Panc1 (cell line): ENCODE measurements around the gene PPP1R9A. TPM values are rescaled to one million over a fixed set of nuclear protein-coding genes. Genes with fewer than 3 reads are reported as not detected.

ENCODE experiments used
- ATAC-seq: fragments of 200-7000 bp; cut with Tn5 transposase; 2 replicates; pipeline ENCODE4 v1.9.1; 2020; ENCODE audit warnings: mild to moderate bottlenecking, moderate library complexity
- BruUV-seq: library from RNA; stranded (reverse); fragments of 400-500 nt; replicated peaks from 2 replicates; lab custom pipeline; 2021; lab: Mats Ljungman, UMichigan
- CTCF ChIA-PET: fragments of 300-600 bp; sonication (Branson Sonifier 250); formaldehyde crosslinking; loops from one replicate; lab custom pipeline; 2022; ENCODE audit warnings: antibody characterized with exemption; lab: Charles Lee
- POLR2A ChIA-PET: fragments of 300-600 bp; sonication (Branson Sonifier 250); formaldehyde crosslinking; loops from one replicate; lab custom pipeline; 2022; ENCODE audit warnings: antibody characterized with exemption; lab: Charles Lee
- DNase-seq: peaks from one replicate; pipeline ENCODE4 v3.0.0-alpha.2; 2010; ENCODE audit warnings: low read depth, low spot score
- H3K27ac ChIP-seq: 2 replicates; pipeline ENCODE4 v1.5.1; 2011; ENCODE audit warnings: mild to moderate bottlenecking, low read length, inconsistent platforms
- H3K27me3 ChIP-seq: fragments of 200-500 bp; sonication (Bioruptor generic); 2 replicates; pipeline ENCODE4 v1.6.0; 2014; ENCODE audit warnings: low read length, inconsistent platforms; ENCODE audit not compliant: control insufficient read depth, insufficient read depth
- H3K36me3 ChIP-seq: fragments of 200-500 bp; sonication (Bioruptor generic); 2 replicates; pipeline ENCODE4 v1.5.1; 2014; ENCODE audit warnings: inconsistent platforms, mild to moderate bottlenecking, low read length, moderate library complexity; ENCODE audit not compliant: control insufficient read depth, insufficient read depth
- H3K4me1 ChIP-seq: 2 replicates; pipeline ENCODE4 v1.5.1; 2011; ENCODE audit warnings: inconsistent platforms, mild to moderate bottlenecking, low read length, moderate library complexity; ENCODE audit not compliant: control insufficient read depth, insufficient read depth
- H3K4me3 ChIP-seq, 2 experiments: 2 replicates each; pipeline ENCODE4 v1.5.1; 2011 to 2012; ENCODE audit warnings: low read depth in 2 of 2, low read length in 2 of 2, mild to moderate bottlenecking in 2 of 2, inconsistent platforms in 1 of 2, moderate library complexity in 1 of 2
- H3K9me3 ChIP-seq: fragments of 200-500 bp; sonication (Bioruptor generic); 2 replicates; pipeline ENCODE4 v1.5.1; 2014; ENCODE audit warnings: low read depth, mild to moderate bottlenecking, inconsistent platforms, low read length, moderate library complexity; ENCODE audit not compliant: control insufficient read depth, insufficient read depth
- POLR2AphosphoS5 ChIP-seq: IDR thresholded peaks from 2 replicates; pipeline ENCODE4 v1.6.1; 2012; ENCODE audit warnings: mild to moderate bottlenecking, low read depth, low read length, moderate library complexity
- SIN3A ChIP-seq: IDR thresholded peaks from 2 replicates; pipeline ENCODE4 v1.6.1; 2012; ENCODE audit warnings: low read depth, mild to moderate bottlenecking, low read length, moderate library complexity, borderline replicate concordance; ENCODE audit not compliant: insufficient read depth
- TCF7L2 ChIP-seq: IDR thresholded peaks from 2 replicates; pipeline ENCODE4 v1.6.1; 2011; ENCODE audit warnings: mild to moderate bottlenecking, low read depth, low read length, inconsistent platforms
- in situ Hi-C: cut with HindIII; loops from 2 replicates; pipeline ENCODE4 v1.10.0; 2016; ENCODE audit warnings: low sequenced_read_pairs, low pct_unique_long_range_greater_than_20kb
- intact Hi-C: fragments of 100-400 bp; cut with micrococcal nuclease; formaldehyde crosslinking; loops from one replicate; pipeline ENCODE4 v1.10.0; 2022; ENCODE audit not compliant: unreplicated experiment
- total RNA-seq: library from RNA; stranded (reverse); gene quantifications from one replicate; pipeline ENCODE4 v1.2.1, GENCODE V29; 2021; ENCODE audit not compliant: unreplicated experiment
- TF ChIP-seq, protein P1 (sequence below): fragments of 450-650 bp; IDR thresholded peaks from 2 replicates; pipeline ENCODE4 v1.5.1; 2017; ENCODE audit warnings: mild to moderate bottlenecking
- TF ChIP-seq, protein P2 (sequence below), 2 experiments: IDR thresholded peaks; 2 replicates each; pipeline ENCODE4 v1.6.1; 2011 to 2012; ENCODE audit warnings: low read depth in 2 of 2, control low read depth in 1 of 2, low read length in 1 of 2, mild to moderate bottlenecking in 1 of 2, moderate library complexity in 1 of 2; ENCODE audit not compliant: insufficient read depth in 1 of 2

PPP1R9A gene
- total RNA-seq, 1 experiment from 2014 or later: 5.0 TPM

DNA sequence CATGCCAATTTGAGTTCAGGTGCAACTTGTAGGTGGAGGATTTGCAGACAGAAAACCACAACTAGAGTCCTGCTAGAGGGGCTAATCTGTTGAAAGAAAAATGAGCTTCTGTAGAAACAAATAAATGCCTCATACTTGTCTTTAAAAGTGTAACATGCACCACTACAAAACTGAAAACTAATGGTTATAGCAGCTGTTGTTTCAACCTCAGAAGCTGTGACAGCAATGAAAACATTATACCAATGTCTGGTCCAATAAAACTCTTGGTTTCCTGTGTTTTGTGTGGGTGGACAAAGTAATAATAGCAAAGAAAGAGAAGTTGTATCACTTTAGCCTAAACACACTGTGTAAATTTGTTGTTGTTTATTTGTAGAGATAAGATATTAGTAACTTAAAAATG is 3.4 kb upstream of the PPP1R9A start:
- TF ChIP-seq POLR2AphosphoS5: no peak
- TF ChIP-seq, protein P1, sequence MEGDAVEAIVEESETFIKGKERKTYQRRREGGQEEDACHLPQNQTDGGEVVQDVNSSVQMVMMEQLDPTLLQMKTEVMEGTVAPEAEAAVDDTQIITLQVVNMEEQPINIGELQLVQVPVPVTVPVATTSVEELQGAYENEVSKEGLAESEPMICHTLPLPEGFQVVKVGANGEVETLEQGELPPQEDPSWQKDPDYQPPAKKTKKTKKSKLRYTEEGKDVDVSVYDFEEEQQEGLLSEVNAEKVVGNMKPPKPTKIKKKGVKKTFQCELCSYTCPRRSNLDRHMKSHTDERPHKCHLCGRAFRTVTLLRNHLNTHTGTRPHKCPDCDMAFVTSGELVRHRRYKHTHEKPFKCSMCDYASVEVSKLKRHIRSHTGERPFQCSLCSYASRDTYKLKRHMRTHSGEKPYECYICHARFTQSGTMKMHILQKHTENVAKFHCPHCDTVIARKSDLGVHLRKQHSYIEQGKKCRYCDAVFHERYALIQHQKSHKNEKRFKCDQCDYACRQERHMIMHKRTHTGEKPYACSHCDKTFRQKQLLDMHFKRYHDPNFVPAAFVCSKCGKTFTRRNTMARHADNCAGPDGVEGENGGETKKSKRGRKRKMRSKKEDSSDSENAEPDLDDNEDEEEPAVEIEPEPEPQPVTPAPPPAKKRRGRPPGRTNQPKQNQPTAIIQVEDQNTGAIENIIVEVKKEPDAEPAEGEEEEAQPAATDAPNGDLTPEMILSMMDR: no peak
- no peak for TF ChIP-seq SIN3A
- TF ChIP-seq TCF7L2: no peak
- TF ChIP-seq, protein P2, sequence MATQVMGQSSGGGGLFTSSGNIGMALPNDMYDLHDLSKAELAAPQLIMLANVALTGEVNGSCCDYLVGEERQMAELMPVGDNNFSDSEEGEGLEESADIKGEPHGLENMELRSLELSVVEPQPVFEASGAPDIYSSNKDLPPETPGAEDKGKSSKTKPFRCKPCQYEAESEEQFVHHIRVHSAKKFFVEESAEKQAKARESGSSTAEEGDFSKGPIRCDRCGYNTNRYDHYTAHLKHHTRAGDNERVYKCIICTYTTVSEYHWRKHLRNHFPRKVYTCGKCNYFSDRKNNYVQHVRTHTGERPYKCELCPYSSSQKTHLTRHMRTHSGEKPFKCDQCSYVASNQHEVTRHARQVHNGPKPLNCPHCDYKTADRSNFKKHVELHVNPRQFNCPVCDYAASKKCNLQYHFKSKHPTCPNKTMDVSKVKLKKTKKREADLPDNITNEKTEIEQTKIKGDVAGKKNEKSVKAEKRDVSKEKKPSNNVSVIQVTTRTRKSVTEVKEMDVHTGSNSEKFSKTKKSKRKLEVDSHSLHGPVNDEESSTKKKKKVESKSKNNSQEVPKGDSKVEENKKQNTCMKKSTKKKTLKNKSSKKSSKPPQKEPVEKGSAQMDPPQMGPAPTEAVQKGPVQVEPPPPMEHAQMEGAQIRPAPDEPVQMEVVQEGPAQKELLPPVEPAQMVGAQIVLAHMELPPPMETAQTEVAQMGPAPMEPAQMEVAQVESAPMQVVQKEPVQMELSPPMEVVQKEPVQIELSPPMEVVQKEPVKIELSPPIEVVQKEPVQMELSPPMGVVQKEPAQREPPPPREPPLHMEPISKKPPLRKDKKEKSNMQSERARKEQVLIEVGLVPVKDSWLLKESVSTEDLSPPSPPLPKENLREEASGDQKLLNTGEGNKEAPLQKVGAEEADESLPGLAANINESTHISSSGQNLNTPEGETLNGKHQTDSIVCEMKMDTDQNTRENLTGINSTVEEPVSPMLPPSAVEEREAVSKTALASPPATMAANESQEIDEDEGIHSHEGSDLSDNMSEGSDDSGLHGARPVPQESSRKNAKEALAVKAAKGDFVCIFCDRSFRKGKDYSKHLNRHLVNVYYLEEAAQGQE (IDR thresholded peaks at IDR 0.05; ENCODE audit: insufficient read depth in 1 of 2, low read depth in 2 of 2, low read length in 1 of 2): no peak
- ATAC-seq (no peak), DNase-seq (no peak)
- Histone ChIP-seq H3K36me3 (no peaks in the 10 kb centered on the region), H3K9me3 (no peaks in the 10 kb centered on the region), H3K4me1 (peaks cover 4% of the 10 kb centered on the region), H3K4me3 (no peak overlapping the region), H3K27ac (no peak overlapping the region), H3K27me3 (no peaks in the 10 kb centered on the region; the same call in none of the 2 replicates)
- in situ Hi-C loops: no loop called here
- ChIA-PET CTCF (interaction anchor here (0.9 kb wide), 1 partner anchor 217 kb away, joined by 3 read pairs; no protein-coding TSS in a partner anchor), POLR2A (no interaction called here)
- BruUV-seq: no TSS peak
- intact Hi-C loops: no loop called here

DNA sequence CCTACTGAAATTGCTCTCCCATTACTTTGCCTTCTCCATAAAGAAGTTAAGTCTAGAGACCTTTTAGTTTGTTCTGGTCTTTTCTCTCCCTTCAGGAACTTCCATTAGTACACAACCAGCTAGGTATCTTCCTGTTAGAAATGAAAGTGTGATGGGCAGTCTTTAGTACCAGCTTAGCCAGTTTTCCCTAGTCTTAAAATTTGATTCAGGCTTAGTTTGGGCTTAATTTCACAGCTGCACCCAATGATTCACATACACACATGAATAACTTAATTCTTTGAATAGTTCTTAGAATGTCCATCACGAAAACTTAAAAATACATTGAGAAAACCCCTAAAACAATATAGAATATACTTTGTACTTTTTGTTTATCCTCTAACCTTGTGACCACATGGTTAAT is 2.4 kb upstream of the PPP1R9A start:
- ATAC-seq (no peak), DNase-seq (no peak)
- Histone ChIP-seq H3K27me3 (peaks cover 4% of the 10 kb centered on the region), H3K36me3 (no peaks in the 10 kb centered on the region), H3K4me3 (no peak overlapping the region), H3K9me3 (no peaks in the 10 kb centered on the region), H3K4me1 (peaks cover 4% of the 10 kb centered on the region), H3K27ac (no peak overlapping the region)
- intact Hi-C loops: no loop called here
- CTCF ChIA-PET: no interaction called here
- TF ChIP-seq SIN3A (no peak), POLR2AphosphoS5 (no peak), TCF7L2 (no peak)
- TF ChIP-seq, protein P2 (IDR thresholded peaks at IDR 0.05; ENCODE audit: insufficient read depth in 1 of 2, low read depth in 2 of 2, low read length in 1 of 2): no peak
- TF ChIP-seq, protein P1: no peak
- in situ Hi-C loops: no loop called here
- BruUV-seq: no TSS peak
- POLR2A ChIA-PET: no interaction called here
